ENCODE measurements around the gene PIH1D1. TPM values are rescaled to one million over a fixed set of nuclear protein-coding genes. Genes with fewer than 3 reads are reported as not detected.

The PIH1D1 gene
- total RNA-seq, 1 experiment from 2014 or later, result 153 TPM

GRCh38 chr19:49497047-49497788, 45.6 kb upstream of the PIH1D1 start (continued):
- TF ChIP-seq ARID4B (CRISPR knock-in tag; IDR thresholded peaks at IDR 0.05; ENCODE audit: borderline replicate concordance), result no peak
- TF ChIP-seq SMAD3 (CRISPR knock-in tag; IDR thresholded peaks at IDR 0.05; ENCODE audit: borderline replicate concordance), result no peak
- TF ChIP-seq MAX (CRISPR knock-in tag; IDR thresholded peaks at IDR 0.05), result peak; percentile 60
- no peak for TF ChIP-seq IRF1 (CRISPR knock-in tag; IDR thresholded peaks at IDR 0.05)
- TF ChIP-seq ZNF416 (CRISPR knock-in tag; IDR thresholded peaks at IDR 0.05), result no peak
- TF ChIP-seq NR2C2 (CRISPR knock-in tag; IDR thresholded peaks at IDR 0.05), result no peak
- TF ChIP-seq SP1 (CRISPR knock-in tag; conservative IDR thresholded peaks at IDR 0.05), result no peak
- no peak for TF ChIP-seq NR1H2 (CRISPR knock-in tag; IDR thresholded peaks at IDR 0.05)
- TF ChIP-seq AR (CRISPR knock-in tag; IDR thresholded peaks at IDR 0.05), result peak; percentile 76; the same call in 1 of the 2 replicates
- TF ChIP-seq MYBL2 (CRISPR knock-in tag; IDR thresholded peaks at IDR 0.05), result no peak
- peak; percentile 19; the same call in 1 of the 2 replicates for TF ChIP-seq USF2 (CRISPR knock-in tag; IDR thresholded peaks at IDR 0.05)
- TF ChIP-seq ZNF317 (CRISPR knock-in tag; IDR thresholded peaks at IDR 0.05; ENCODE audit: borderline replicate concordance, low read depth), result no peak
- TF ChIP-seq ZNF532 (CRISPR knock-in tag; IDR thresholded peaks at IDR 0.05; ENCODE audit: borderline replicate concordance), result no peak
- no peak for TF ChIP-seq E2F1 (CRISPR knock-in tag; IDR thresholded peaks at IDR 0.05)
- TF ChIP-seq NR3C1 (CRISPR knock-in tag; conservative IDR thresholded peaks at IDR 0.05; ENCODE audit: low read depth), result no peak
- no peak for TF ChIP-seq FOXP4 (CRISPR knock-in tag; IDR thresholded peaks at IDR 0.05)
